ENCODE measurements around the gene SLC4A7.
"Not testable (repeated sequence)": the region's sequence is repeated elsewhere in the genome, so short reads cannot be mapped to it uniquely, and the experiment has no call there.

SLC4A7 gene

GRCh38 chr3:27358372-27358771 lies 125.8 kb downstream of the SLC4A7 start:
- no peak for DNase-seq (ENCODE audit: low spot score)

GRCh38 chr3:27357665-27358258 lies 126.4 kb downstream of the SLC4A7 start:
- DNase-seq (ENCODE audit: low spot score), result peak; percentile 61

GRCh38 chr3:27356976-27357375 lies 127.2 kb downstream of the SLC4A7 start:
- no peak for DNase-seq (ENCODE audit: low spot score)

- no peak for DNase-seq (ENCODE audit: low spot score)
These were observed 129.5 kb downstream of the SLC4A7 start for GRCh38 chr3:27354588-27355203.

- DNase-seq (ENCODE audit: low spot score), result no peak
These were observed 130.0 kb downstream of the SLC4A7 start for GRCh38 chr3:27354161-27354560.

- DNase-seq (ENCODE audit: low spot score), result no peak
These were observed 131.0 kb downstream of the SLC4A7 start for GRCh38 chr3:27353221-27353620.

- no peak for DNase-seq (ENCODE audit: low spot score)
These were observed 132.1 kb downstream of the SLC4A7 start for GRCh38 chr3:27352047-27352446.

- no peak for DNase-seq (ENCODE audit: low spot score)
These were observed 134.4 kb downstream of the SLC4A7 start for GRCh38 chr3:27349832-27350231.

- no peak for DNase-seq (ENCODE audit: low spot score)
These were observed 138.0 kb downstream of the SLC4A7 start for GRCh38 chr3:27345959-27346865.

- no peak for DNase-seq (ENCODE audit: low spot score)
These were observed 138.7 kb downstream of the SLC4A7 start for GRCh38 chr3:27345493-27345892.

GRCh38 chr3:27345045-27345444 lies 139.1 kb downstream of the SLC4A7 start:
- DNase-seq (ENCODE audit: low spot score), result no peak

GRCh38 chr3:27344192-27344591 lies 140.0 kb downstream of the SLC4A7 start:
- DNase-seq (ENCODE audit: low spot score), result no peak

GRCh38 chr3:27342267-27342666 lies 141.9 kb downstream of the SLC4A7 start:
- no peak for DNase-seq (ENCODE audit: low spot score)

- DNase-seq (ENCODE audit: low spot score), result no peak
These were observed 143.7 kb downstream of the SLC4A7 start for GRCh38 chr3:27340534-27340933.

GRCh38 chr3:27335571-27335970 lies 148.6 kb downstream of the SLC4A7 start:
- no peak for DNase-seq (ENCODE audit: low spot score)

GRCh38 chr3:27333843-27334242 lies 150.3 kb downstream of the SLC4A7 start:
- DNase-seq (ENCODE audit: low spot score), result no peak

GRCh38 chr3:27328982-27329762 lies 155.0 kb downstream of the SLC4A7 start:
- DNase-seq (ENCODE audit: low spot score), result not testable (repeated sequence)

GRCh38 chr3:27326629-27327545 lies 157.3 kb downstream of the SLC4A7 start:
- DNase-seq (ENCODE audit: low spot score), result no peak

- DNase-seq (ENCODE audit: low spot score), result no peak
These were observed 158.0 kb downstream of the SLC4A7 start for GRCh38 chr3:27326202-27326601.

GRCh38 chr3:27325419-27325818 lies 158.8 kb downstream of the SLC4A7 start:
- DNase-seq (ENCODE audit: low spot score), result no peak

- DNase-seq (ENCODE audit: low spot score), result no peak
These were observed 159.5 kb downstream of the SLC4A7 start for GRCh38 chr3:27324686-27325085.

All from cerebellar cortex (tissue), 1 donor.